ENCODE data around the gene TPCN2.
A peak's percentile ranks its signal among the peaks of the same experiment; 100 is the strongest.

Gene TPCN2

GRCh38 chr11:69048694-69049489 is at the start of gene TPCN2:
Gene TPCN2, plus strand, starts transcription at chr11:69048932. Its CDS starts 66 bp downstream, at chr11:69048998.
- peak; percentile 96 for DNase-seq

GRCh38 chr11:68999093-68999747 is 49.5 kb upstream of the TPCN2 start:
- DNase-seq, result peak; percentile 15

GRCh38 chr11:68999748-69000355 is 48.9 kb upstream of the TPCN2 start:
- peak; percentile 2 for DNase-seq

- DNase-seq, result no peak
Observed at GRCh38 chr11:69000391-69000790, 48.3 kb upstream of the TPCN2 start.

- DNase-seq, result peak; percentile 2
Observed at GRCh38 chr11:69000831-69001242, 47.9 kb upstream of the TPCN2 start.

- DNase-seq, result peak; percentile 4
Observed at GRCh38 chr11:69001243-69002081, 47.3 kb upstream of the TPCN2 start.

GRCh38 chr11:69002110-69002569 is 46.6 kb upstream of the TPCN2 start:
- no peak for DNase-seq

GRCh38 chr11:69002570-69003231 is 46.0 kb upstream of the TPCN2 start:
- peak; percentile 10 for DNase-seq

GRCh38 chr11:69003301-69003865 is 45.3 kb upstream of the TPCN2 start:
- DNase-seq, result peak; percentile 10

- no peak for DNase-seq
Observed at GRCh38 chr11:69003866-69004367, 44.8 kb upstream of the TPCN2 start.

- no peak for DNase-seq
Observed at GRCh38 chr11:69004411-69005182, 44.1 kb upstream of the TPCN2 start.

- no peak for DNase-seq
Observed at GRCh38 chr11:69005183-69005630, 43.5 kb upstream of the TPCN2 start.

GRCh38 chr11:69005631-69006368 is 42.9 kb upstream of the TPCN2 start:
- no peak for DNase-seq

GRCh38 chr11:69006816-69007215 is 41.9 kb upstream of the TPCN2 start:
- no peak for DNase-seq

GRCh38 chr11:69007975-69008381 is 40.8 kb upstream of the TPCN2 start:
- DNase-seq, result no peak

- no peak for DNase-seq
Observed at GRCh38 chr11:69008737-69009440, 39.8 kb upstream of the TPCN2 start.

- DNase-seq, result no peak
Observed at GRCh38 chr11:69009441-69010211, 39.1 kb upstream of the TPCN2 start.

- DNase-seq, result no peak
Observed at GRCh38 chr11:69010361-69010891, 38.3 kb upstream of the TPCN2 start.
